GM23248 (cell line): ENCODE data around the gene RBM19. TPM values are rescaled to one million over a fixed set of nuclear protein-coding genes. Genes with fewer than 3 reads are reported as not detected.

Experiments
- DNase-seq: peaks from one replicate; pipeline ENCODE4 v3.0.0-alpha.2; 2015
- H2AFZ ChIP-seq: fragments of 200-600 bp; sonication (generic); 2 replicates; pipeline ENCODE4 v1.6.1; 2016; ENCODE audit warnings: antibody characterized with exemption
- H3F3A ChIP-seq: fragments of 200-600 bp; sonication (generic); 2 replicates; pipeline ENCODE4 v1.6.1; 2016; ENCODE audit warnings: mild to moderate bottlenecking, antibody characterized with exemption, mixed run types; ENCODE audit not compliant: insufficient read depth
- H3K27ac ChIP-seq: fragments of 200-600 bp; sonication (generic); 2 replicates; pipeline ENCODE4 v1.5.1; 2016; ENCODE audit warnings: mild to moderate bottlenecking
- H3K27me3 ChIP-seq: fragments of 200-600 bp; sonication (generic); replicated peaks from 2 replicates; pipeline ENCODE4 v1.6.1; 2016; ENCODE audit warnings: mild to moderate bottlenecking; ENCODE audit not compliant: insufficient read depth
- H3K36me3 ChIP-seq: fragments of 200-600 bp; sonication (generic); 2 replicates; pipeline ENCODE4 v1.6.1; 2016; ENCODE audit warnings: low read depth, mild to moderate bottlenecking
- H3K4me1 ChIP-seq: fragments of 200-600 bp; sonication (generic); 2 replicates; pipeline ENCODE4 v1.6.1; 2016; ENCODE audit warnings: mild to moderate bottlenecking; ENCODE audit not compliant: insufficient read depth
- H3K4me2 ChIP-seq: fragments of 200-600 bp; sonication (generic); one replicate; pipeline ENCODE4 v1.6.1; 2016; ENCODE audit warnings: mild to moderate bottlenecking; ENCODE audit not compliant: unreplicated experiment
- H3K4me3 ChIP-seq: fragments of 200-600 bp; sonication (generic); 2 replicates; pipeline ENCODE4 v1.5.1; 2016; ENCODE audit warnings: mild to moderate bottlenecking
- H3K79me2 ChIP-seq: fragments of 200-600 bp; sonication (generic); 2 replicates; pipeline ENCODE4 v1.6.1; 2016; ENCODE audit warnings: mild to moderate bottlenecking; ENCODE audit not compliant: insufficient read depth
- H3K9ac ChIP-seq: fragments of 200-600 bp; sonication (generic); 2 replicates; pipeline ENCODE4 v1.6.1; 2016; ENCODE audit warnings: mild to moderate bottlenecking
- H3K9me2 ChIP-seq: fragments of 200-600 bp; sonication (generic); 2 replicates; pipeline ENCODE4 v1.6.1; 2016; ENCODE audit warnings: mixed run types, mild to moderate bottlenecking, moderate library complexity; ENCODE audit not compliant: insufficient read depth
- H3K9me3 ChIP-seq: fragments of 200-600 bp; sonication (generic); one replicate; pipeline ENCODE4 v1.6.1; 2017; ENCODE audit warnings: low read depth
- H4K20me1 ChIP-seq: fragments of 200-600 bp; sonication (generic); 2 replicates; pipeline ENCODE4 v1.6.0; 2016; ENCODE audit not compliant: insufficient read depth
- EZH2 ChIP-seq: fragments of 200-600 bp; sonication (generic); IDR thresholded peaks from 2 replicates; pipeline ENCODE4 v1.6.1; 2018; ENCODE audit warnings: antibody characterized with exemption, mild to moderate bottlenecking; ENCODE audit not compliant: insufficient read depth, poor library complexity, severe bottlenecking
- EZH2phosphoT487 ChIP-seq: fragments of 200-600 bp; sonication (generic); IDR thresholded peaks from 2 replicates; pipeline ENCODE4 v1.6.1; 2018; ENCODE audit warnings: antibody characterized with exemption, moderate library complexity, mild to moderate bottlenecking, low read depth; ENCODE audit not compliant: insufficient read depth
- WGBS, 2 experiments: methylation state at CpG; one replicate each; pipeline ENCODE4 v1.1.6; 2015 to 2017; ENCODE audit warnings: low lambda C conversion rate in 2 of 2, low coverage in 1 of 2; ENCODE audit errors: missing lambda C conversion rate in 2 of 2; 5-methylcytosine and 5-hydroxymethylcytosine counted together
- in situ Hi-C: fragments of 300-500 bp; cut with MboI; formaldehyde crosslinking; loops from 2 replicates; pipeline ENCODE4 v1.15.0; 2020
- polyA plus RNA-seq: library from polyadenylated mRNA; unstranded; fragments of >200 nt; fragmentation: Nextera tagmentation; extraction: Ambion mirVana; gene quantifications from 2 replicates; pipeline ENCODE4 v1.2.1, GENCODE V29; 2016
- total RNA-seq: library from RNA; depleted of rRNA; stranded (reverse); fragments of >200 nt; shearing (Covaris generic); gene quantifications from 2 replicates; pipeline ENCODE4 v1.2.3, GENCODE V29; 2014

Gene RBM19
- total and polyA plus RNA-seq, 2 experiments from 2014 or later: 14.8 to 17.1 TPM

- Histone ChIP-seq H3K9me3 (no peaks in the 10 kb centered on the region), H3F3A (no peaks in the 10 kb centered on the region), H3K9me2 (no peaks in the 10 kb centered on the region), H3K4me2 (no peak overlapping the region), H3K27me3 (no peaks in the 10 kb centered on the region), H3K79me2 (no peaks in the 10 kb centered on the region), H3K9ac (no peak overlapping the region), H3K4me1 (no peaks in the 10 kb centered on the region), H3K27ac (no peak overlapping the region), H2AFZ (no peak overlapping the region), H3K4me3 (no peak overlapping the region), H4K20me1 (no peaks in the 10 kb centered on the region), H3K36me3 (no peaks in the 10 kb centered on the region)
- TF ChIP-seq EZH2phosphoT487 (no peak), EZH2 (no peak)
- DNase-seq: no peak
- in situ Hi-C loops: no loop called here
- 99 to 100% methylated on average over 3 of the region's 3 CpGs for WGBS, 2 experiments
These were observed 97.8 kb downstream of the RBM19 start for GRCh38 chr12:113868365-113868764.

DNA sequence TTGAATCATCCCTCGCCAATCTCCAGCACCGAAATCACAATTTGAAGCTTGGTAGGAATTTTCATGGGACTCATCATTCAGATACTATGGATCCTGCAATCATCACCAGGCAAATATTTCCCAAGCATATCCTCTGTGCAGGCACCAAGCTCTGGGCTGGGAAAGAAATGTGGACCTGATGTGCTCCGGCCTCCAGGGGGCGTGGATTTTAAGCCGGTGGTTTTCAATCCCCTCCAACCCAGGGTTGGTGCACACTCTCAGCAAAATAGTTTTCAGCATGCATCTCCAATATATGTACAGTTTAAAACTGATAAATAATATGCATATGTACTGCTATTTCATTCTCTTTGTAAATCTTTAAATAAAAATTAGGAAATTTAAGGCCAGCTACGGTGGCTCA, 98.9 kb downstream of the RBM19 start:
- Histone ChIP-seq H3K4me1 (no peaks in the 10 kb centered on the region), H2AFZ (no peak overlapping the region), H3K36me3 (no peaks in the 10 kb centered on the region), H3F3A (no peaks in the 10 kb centered on the region), H3K27me3 (no peaks in the 10 kb centered on the region), H3K4me2 (no peak overlapping the region), H3K27ac (no peak overlapping the region), H3K9ac (no peak overlapping the region), H4K20me1 (no peaks in the 10 kb centered on the region), H3K4me3 (no peak overlapping the region), H3K79me2 (no peaks in the 10 kb centered on the region), H3K9me2 (no peaks in the 10 kb centered on the region), H3K9me3 (no peaks in the 10 kb centered on the region)
- DNase-seq: peak; percentile 42
- in situ Hi-C loops: no loop called here
- TF ChIP-seq EZH2: no peak
- TF ChIP-seq EZH2phosphoT487: no peak
- 90 to 93% methylated on average over 6 of the region's 6 CpGs for WGBS, 2 experiments

DNA sequence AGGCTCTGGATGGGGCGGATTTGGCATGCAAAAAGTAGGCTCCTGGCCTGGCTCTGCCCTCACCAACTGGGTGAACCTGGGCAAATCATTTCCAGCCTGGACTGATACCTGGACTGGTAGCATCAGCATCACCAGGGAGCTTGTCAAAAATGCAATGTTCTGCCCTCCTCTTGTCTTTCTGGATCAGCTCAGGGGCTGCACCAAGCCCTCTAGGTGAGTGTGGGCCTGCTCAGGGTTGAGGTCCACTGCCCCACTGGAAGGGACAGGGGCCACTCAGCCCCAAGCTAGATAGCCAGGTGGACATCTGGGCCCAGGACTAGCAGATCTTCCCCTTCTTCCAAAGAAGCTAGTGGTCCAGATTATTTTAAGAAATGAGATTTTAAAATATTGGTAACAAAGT, 99.6 kb downstream of the RBM19 start:
- no peaks in the 10 kb centered on the region for H3F3A ChIP-seq
- no peak overlapping the region for H2AFZ ChIP-seq
- no peak overlapping the region for H3K4me3 ChIP-seq
- TF ChIP-seq EZH2 (no peak), EZH2phosphoT487 (no peak)
- H3K9me2 ChIP-seq: no peaks in the 10 kb centered on the region
- H3K36me3 ChIP-seq: no peaks in the 10 kb centered on the region
- H3K79me2 ChIP-seq: no peaks in the 10 kb centered on the region
- H3K4me1 ChIP-seq: no peaks in the 10 kb centered on the region
- no peaks in the 10 kb centered on the region for H4K20me1 ChIP-seq
- in situ Hi-C loops: no loop called here
- WGBS, 2 experiments: 82 to 95% methylated on average over 1 of the region's 1 CpG
- H3K27ac ChIP-seq: no peak overlapping the region
- H3K4me2 ChIP-seq: no peak overlapping the region
- no peak overlapping the region for H3K9ac ChIP-seq
- H3K9me3 ChIP-seq: no peaks in the 10 kb centered on the region
- DNase-seq: no peak
- no peaks in the 10 kb centered on the region for H3K27me3 ChIP-seq

GRCh38 chr12:113863455-113863845, 102.7 kb downstream of the RBM19 start:
- H4K20me1 ChIP-seq: no peaks in the 10 kb centered on the region
- 77 to 78% methylated on average over 2 of the region's 2 CpGs for WGBS, 2 experiments
- no peak overlapping the region for H3K4me3 ChIP-seq
- H3K9me3 ChIP-seq: no peaks in the 10 kb centered on the region
- H3K27ac ChIP-seq: no peak overlapping the region
- no peaks in the 10 kb centered on the region for H3F3A ChIP-seq
- TF ChIP-seq EZH2phosphoT487 (no peak), EZH2 (no peak)
- no peak overlapping the region for H3K9ac ChIP-seq
- H2AFZ ChIP-seq: no peak overlapping the region
- no peaks in the 10 kb centered on the region for H3K9me2 ChIP-seq
- peaks cover 6% of the 10 kb centered on the region; the same call in 1 of the 2 replicates for H3K4me1 ChIP-seq
- no peak overlapping the region for H3K4me2 ChIP-seq
- no peaks in the 10 kb centered on the region for H3K79me2 ChIP-seq
- H3K27me3 ChIP-seq: no peaks in the 10 kb centered on the region
- no peak for DNase-seq
- in situ Hi-C loops: no loop called here
- H3K36me3 ChIP-seq: no peaks in the 10 kb centered on the region
